ENCODE results near the gene OR10H3.
"Not testable (repeated sequence)": the region's sequence is repeated elsewhere in the genome, so short reads cannot be mapped to it uniquely, and the experiment has no call there.

Gene OR10H3

GRCh38 chr19:15776264-15776663 is 38.5 kb downstream of the OR10H3 start:
- intact Hi-C loops (cut with DNase I) = no loop called here
- no peak for DNase-seq

- DNase-seq = peak in 1 of 42 donors; percentile 25
- intact Hi-C loops (cut with DNase I) = no loop called here
These were observed 39.5 kb downstream of the OR10H3 start for GRCh38 chr19:15776991-15777970.

- intact Hi-C loops (cut with DNase I) = no loop called here
These were observed 42.1 kb downstream of the OR10H3 start for GRCh38 chr19:15779756-15780476.

GRCh38 chr19:15780610-15781418 is 43.0 kb downstream of the OR10H3 start:
- DNase-seq = peak in 11 of 42 donors; percentile 5 to 44 (median 14)
- intact Hi-C loops (cut with DNase I) = no loop called here

More at GRCh38 chr19:15779756-15780476, 42.1 kb downstream of the OR10H3 start:
- peak; percentile 59 to 94 (median 84) for DNase-seq

- intact Hi-C loops (cut with DNase I) = no loop called here
- DNase-seq = peak in 1 of 42 donors; percentile 10
These were observed 43.9 kb downstream of the OR10H3 start for GRCh38 chr19:15781661-15782060.

- intact Hi-C loops (cut with DNase I) = no loop called here
- DNase-seq = no peak
These were observed 44.4 kb downstream of the OR10H3 start for GRCh38 chr19:15782211-15782610.

- DNase-seq; intact Hi-C loops (cut with DNase I): not testable (repeated sequence)
These were observed 45.1 kb downstream of the OR10H3 start for GRCh38 chr19:15782896-15783295.

GRCh38 chr19:15787611-15788155 is 49.9 kb downstream of the OR10H3 start, which contains the start of gene OR10H5:
Gene OR10H5, plus strand, starts transcription at chr19:15787661. Its CDS starts 6,388 bp downstream, at chr19:15794049.
- DNase-seq = no peak
- intact Hi-C loops (cut with DNase I) = no loop called here

- intact Hi-C loops (cut with DNase I) = no loop called here
- no peak for DNase-seq
These were observed 50.9 kb downstream of the OR10H3 start for GRCh38 chr19:15788594-15789270.

- intact Hi-C loops (cut with DNase I) = no loop called here
- DNase-seq = no peak
These were observed 52.3 kb downstream of the OR10H3 start for GRCh38 chr19:15790096-15790495.

Data from head of caudate nucleus (tissue), 42 donors.